Osteoblast (primary cell): ENCODE measurements around the gene B3GNT4. TPM values are rescaled to one million over a fixed set of nuclear protein-coding genes. Genes with fewer than 3 reads are reported as not detected.

Experiments
- DNase-seq: peaks from one replicate; pipeline ENCODE4 v3.0.0; 2011; ENCODE audit warnings: low spot score, mixed read lengths; ENCODE audit not compliant: insufficient read length; ENCODE audit errors: missing footprints
- H2AFZ ChIP-seq: 2 replicates; pipeline ENCODE4 v1.6.0; 2011; ENCODE audit warnings: mild to moderate bottlenecking, low read length
- H3K27ac ChIP-seq: 2 replicates; pipeline ENCODE4 v1.5.1; 2011; ENCODE audit warnings: mild to moderate bottlenecking, low read depth, low read length, moderate library complexity
- H3K27me3 ChIP-seq: 2 replicates; pipeline ENCODE4 v1.6.0; 2012; ENCODE audit warnings: mild to moderate bottlenecking, control low read depth, inconsistent platforms, low read length, moderate library complexity; ENCODE audit not compliant: insufficient read depth
- H3K36me3 ChIP-seq: 2 replicates; pipeline ENCODE4 v1.5.1; 2011; ENCODE audit warnings: mild to moderate bottlenecking, low read length, control low read depth, moderate library complexity; ENCODE audit not compliant: insufficient read depth
- H3K4me1 ChIP-seq: 2 replicates; pipeline ENCODE4 v1.5.1; 2011; ENCODE audit warnings: mild to moderate bottlenecking, low read length, control low read depth, moderate library complexity; ENCODE audit not compliant: insufficient read depth
- H3K4me2 ChIP-seq: 2 replicates; pipeline ENCODE4 v1.6.0; 2011; ENCODE audit warnings: mild to moderate bottlenecking, low read length; ENCODE audit not compliant: insufficient read depth
- H3K4me3 ChIP-seq: fragments of 200-600 bp; sonication (generic); 3 replicates; pipeline ENCODE4 v1.5.1; 2012; ENCODE audit warnings: mild to moderate bottlenecking, low read length, inconsistent platforms; ENCODE audit not compliant: insufficient read depth
- H3K79me2 ChIP-seq: 2 replicates; pipeline ENCODE4 v1.6.0; 2012; ENCODE audit warnings: mild to moderate bottlenecking, low read length, control low read depth, inconsistent platforms; ENCODE audit not compliant: insufficient read depth
- H3K9me3 ChIP-seq: 2 replicates; pipeline ENCODE4 v1.5.1; 2011; ENCODE audit warnings: low read depth, low read length, control low read depth
- H4K20me1 ChIP-seq: 2 replicates; pipeline ENCODE4 v1.6.0; 2012; ENCODE audit warnings: mild to moderate bottlenecking, low read length, control low read depth; ENCODE audit not compliant: insufficient read depth
- total RNA-seq: library from RNA; depleted of rRNA; stranded (reverse); fragments of >200 nt; gene quantifications from 2 replicates; pipeline ENCODE4 v1.2.3, GENCODE V29; 2012
- TF ChIP-seq, protein P1 (sequence below): IDR thresholded peaks from 2 replicates; pipeline ENCODE4 v1.5.1; 2011; ENCODE audit warnings: mild to moderate bottlenecking, low read depth, low read length, moderate library complexity; ENCODE audit errors: extremely low read depth

The B3GNT4 gene
- total RNA-seq, 1 donor = not detected

GRCh38 chr12:122205053-122205925 lies 1.8 kb downstream of the B3GNT4 start:
- H3K4me3 ChIP-seq = no peak overlapping the region
- H3K27ac ChIP-seq = no peak overlapping the region
- H3K79me2 ChIP-seq = no peaks in the 10 kb centered on the region
- H3K4me2 ChIP-seq = no peak overlapping the region
- H3K27me3 ChIP-seq = peaks cover 31% of the 10 kb centered on the region
- H4K20me1 ChIP-seq = peaks cover 14% of the 10 kb centered on the region
- peak; percentile 84 for DNase-seq
- H3K36me3 ChIP-seq = peaks cover 22% of the 10 kb centered on the region
- TF ChIP-seq, protein P1, sequence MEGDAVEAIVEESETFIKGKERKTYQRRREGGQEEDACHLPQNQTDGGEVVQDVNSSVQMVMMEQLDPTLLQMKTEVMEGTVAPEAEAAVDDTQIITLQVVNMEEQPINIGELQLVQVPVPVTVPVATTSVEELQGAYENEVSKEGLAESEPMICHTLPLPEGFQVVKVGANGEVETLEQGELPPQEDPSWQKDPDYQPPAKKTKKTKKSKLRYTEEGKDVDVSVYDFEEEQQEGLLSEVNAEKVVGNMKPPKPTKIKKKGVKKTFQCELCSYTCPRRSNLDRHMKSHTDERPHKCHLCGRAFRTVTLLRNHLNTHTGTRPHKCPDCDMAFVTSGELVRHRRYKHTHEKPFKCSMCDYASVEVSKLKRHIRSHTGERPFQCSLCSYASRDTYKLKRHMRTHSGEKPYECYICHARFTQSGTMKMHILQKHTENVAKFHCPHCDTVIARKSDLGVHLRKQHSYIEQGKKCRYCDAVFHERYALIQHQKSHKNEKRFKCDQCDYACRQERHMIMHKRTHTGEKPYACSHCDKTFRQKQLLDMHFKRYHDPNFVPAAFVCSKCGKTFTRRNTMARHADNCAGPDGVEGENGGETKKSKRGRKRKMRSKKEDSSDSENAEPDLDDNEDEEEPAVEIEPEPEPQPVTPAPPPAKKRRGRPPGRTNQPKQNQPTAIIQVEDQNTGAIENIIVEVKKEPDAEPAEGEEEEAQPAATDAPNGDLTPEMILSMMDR = no peak
- H2AFZ ChIP-seq = no peak overlapping the region
- H3K9me3 ChIP-seq = no peaks in the 10 kb centered on the region
- H3K4me1 ChIP-seq = peaks cover 6% of the 10 kb centered on the region

GRCh38 chr12:122206111-122206881 lies 2.8 kb downstream of the B3GNT4 start:
- Histone ChIP-seq H4K20me1 (peaks cover 14% of the 10 kb centered on the region), H3K9me3 (no peaks in the 10 kb centered on the region), H3K79me2 (no peaks in the 10 kb centered on the region), H3K4me1 (peaks cover 6% of the 10 kb centered on the region), H3K36me3 (peaks cover 29% of the 10 kb centered on the region), H3K4me2 (no peak overlapping the region), H3K27ac (no peak overlapping the region), H2AFZ (no peak overlapping the region), H3K4me3 (no peak overlapping the region), H3K27me3 (peaks cover 31% of the 10 kb centered on the region)
- peak; percentile 64 for DNase-seq
- TF ChIP-seq, protein P1 = no peak

- peaks cover 31% of the 10 kb centered on the region for H3K27me3 ChIP-seq
- no peak overlapping the region for H3K4me2 ChIP-seq
- peaks cover 14% of the 10 kb centered on the region for H4K20me1 ChIP-seq
- H3K27ac ChIP-seq = no peak overlapping the region
- H3K9me3 ChIP-seq = no peaks in the 10 kb centered on the region
- TF ChIP-seq, protein P1 = no peak
- H3K4me1 ChIP-seq = peaks cover 6% of the 10 kb centered on the region
- H3K36me3 ChIP-seq = peaks cover 36% of the 10 kb centered on the region
- DNase-seq = peak; percentile 66
- no peak overlapping the region for H3K4me3 ChIP-seq
- H3K79me2 ChIP-seq = no peaks in the 10 kb centered on the region
- no peak overlapping the region for H2AFZ ChIP-seq
Measured at GRCh38 chr12:122206976-122207375, 3.5 kb downstream of the B3GNT4 start.

DNA sequence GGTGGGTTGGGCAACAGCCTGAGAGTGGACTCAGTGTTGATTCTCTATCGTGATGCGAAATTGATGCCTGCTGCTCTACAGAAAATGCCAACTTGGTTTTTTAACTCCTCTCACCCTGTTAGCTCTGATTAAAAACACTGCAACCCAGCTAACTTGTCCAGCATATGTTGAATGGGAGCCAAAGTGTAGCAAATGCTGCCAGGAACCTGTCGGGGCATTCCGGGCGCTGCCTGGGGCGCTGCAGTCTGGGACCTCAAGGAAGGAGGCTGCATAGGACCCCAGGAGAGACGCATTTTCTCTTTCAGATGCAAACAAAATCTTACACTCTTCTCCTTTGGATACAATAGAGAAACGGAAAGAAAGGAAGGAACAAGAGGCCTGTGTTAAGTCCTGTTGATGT lies 3.9 kb downstream of the B3GNT4 start:
- H3K4me2 ChIP-seq = no peak overlapping the region
- DNase-seq = no peak

More for the DNA sequence above, 3.9 kb downstream of the B3GNT4 start:
- H2AFZ ChIP-seq = no peak overlapping the region
- H4K20me1 ChIP-seq = peaks cover 14% of the 10 kb centered on the region
- H3K4me1 ChIP-seq = peaks cover 6% of the 10 kb centered on the region
- TF ChIP-seq, protein P1 = no peak
- no peak overlapping the region for H3K27ac ChIP-seq
- no peak overlapping the region for H3K4me3 ChIP-seq
- no peaks in the 10 kb centered on the region for H3K9me3 ChIP-seq
- peaks cover 40% of the 10 kb centered on the region for H3K36me3 ChIP-seq
- H3K27me3 ChIP-seq = peaks cover 30% of the 10 kb centered on the region
- no peaks in the 10 kb centered on the region for H3K79me2 ChIP-seq
